ENCODE data around the gene RAB11FIP4.
A peak's percentile ranks its signal among the peaks of the same experiment; 100 is the strongest.

Gene RAB11FIP4

GRCh38 chr17:31484821-31485220 is 93.3 kb downstream of the RAB11FIP4 start:
- DNase-seq (ENCODE audit: low read depth, low spot score) = no peak

- no peak for DNase-seq (ENCODE audit: low read depth, low spot score)
Observed at GRCh38 chr17:31486351-31487062, 95.0 kb downstream of the RAB11FIP4 start.

GRCh38 chr17:31487063-31487647 is 95.7 kb downstream of the RAB11FIP4 start:
- DNase-seq (ENCODE audit: low read depth, low spot score) = no peak

GRCh38 chr17:31487648-31488263 is 96.3 kb downstream of the RAB11FIP4 start:
- DNase-seq (ENCODE audit: low read depth, low spot score) = peak; percentile 87

- no peak for DNase-seq (ENCODE audit: low read depth, low spot score)
Observed at GRCh38 chr17:31488264-31488981, 96.9 kb downstream of the RAB11FIP4 start.

- no peak for DNase-seq (ENCODE audit: low read depth, low spot score)
Observed at GRCh38 chr17:31488982-31489294, 97.5 kb downstream of the RAB11FIP4 start.

- DNase-seq (ENCODE audit: low read depth, low spot score) = no peak
Observed at GRCh38 chr17:31489295-31490018, 98.0 kb downstream of the RAB11FIP4 start.

GRCh38 chr17:31490019-31490650 is 98.7 kb downstream of the RAB11FIP4 start:
- DNase-seq (ENCODE audit: low read depth, low spot score) = no peak

- no peak for DNase-seq (ENCODE audit: low read depth, low spot score)
Observed at GRCh38 chr17:31490671-31491375, 99.3 kb downstream of the RAB11FIP4 start.

GRCh38 chr17:31491376-31492131 is 100.1 kb downstream of the RAB11FIP4 start:
- no peak for DNase-seq (ENCODE audit: low read depth, low spot score)

GRCh38 chr17:31492206-31492605 is 100.7 kb downstream of the RAB11FIP4 start:
- DNase-seq (ENCODE audit: low read depth, low spot score) = no peak

- DNase-seq (ENCODE audit: low read depth, low spot score) = peak; percentile 61
Observed at GRCh38 chr17:31492880-31493655, 101.6 kb downstream of the RAB11FIP4 start.

GRCh38 chr17:31493656-31494155 is 102.2 kb downstream of the RAB11FIP4 start:
- no peak for DNase-seq (ENCODE audit: low read depth, low spot score)

GRCh38 chr17:31494259-31495021 is 103.0 kb downstream of the RAB11FIP4 start:
- DNase-seq (ENCODE audit: low read depth, low spot score) = no peak

- no peak for DNase-seq (ENCODE audit: low read depth, low spot score)
Observed at GRCh38 chr17:31495022-31495885, 103.8 kb downstream of the RAB11FIP4 start.

GRCh38 chr17:31496097-31496496 is 104.6 kb downstream of the RAB11FIP4 start:
- no peak for DNase-seq (ENCODE audit: low read depth, low spot score)

GRCh38 chr17:31496601-31497000 is 105.1 kb downstream of the RAB11FIP4 start:
- no peak for DNase-seq (ENCODE audit: low read depth, low spot score)
